Osteocyte (in vitro differentiated cells): ENCODE measurements around the gene FAM227A. TPM values are rescaled to one million over a fixed set of nuclear protein-coding genes. Genes with fewer than 3 reads are reported as not detected.
"Not testable (repeated sequence)": the region's sequence is repeated elsewhere in the genome, so short reads cannot be mapped to it uniquely, and the experiment has no call there.

Experiments
- DNase-seq: peaks from one replicate; pipeline ENCODE4 v3.0.0; 2021; ENCODE audit warnings: mixed read lengths; ENCODE audit not compliant: unreplicated experiment; ENCODE audit errors: extremely low spot score
- H3K27ac Mint-ChIP-seq: one replicate; pipeline ENCODE4 v1.8.0; 2021; ENCODE audit warnings: mild to moderate bottlenecking, mixed read lengths; ENCODE audit not compliant: unreplicated experiment
- H3K27me3 Mint-ChIP-seq: one replicate; pipeline ENCODE4 v1.8.0; 2021; ENCODE audit warnings: mixed read lengths; ENCODE audit not compliant: unreplicated experiment
- H3K36me3 Mint-ChIP-seq: one replicate; pipeline ENCODE4 v1.8.0; 2021; ENCODE audit warnings: mixed read lengths; ENCODE audit not compliant: unreplicated experiment
- H3K4me1 Mint-ChIP-seq: one replicate; pipeline ENCODE4 v1.8.0; 2021; ENCODE audit warnings: mixed read lengths; ENCODE audit not compliant: unreplicated experiment
- H3K4me3 Mint-ChIP-seq: one replicate; pipeline ENCODE4 v1.8.0; 2021; ENCODE audit warnings: mild to moderate bottlenecking, moderate library complexity, mixed read lengths; ENCODE audit not compliant: unreplicated experiment
- H3K9me3 Mint-ChIP-seq: one replicate; pipeline ENCODE4 v1.8.0; 2021; ENCODE audit warnings: mixed read lengths; ENCODE audit not compliant: unreplicated experiment
- total RNA-seq: library from RNA; stranded (reverse); gene quantifications from 2 replicates; pipeline ENCODE4 v1.2.1, GENCODE V29; 2021
- TF ChIP-seq, protein P1 (sequence below): fragments of 200-600 bp; sonication (generic); IDR thresholded peaks from 2 replicates; pipeline ENCODE4 v1.5.0; 2021; ENCODE audit warnings: antibody characterized with exemption, mild to moderate bottlenecking, moderate library complexity

Gene FAM227A
- total RNA-seq, 1 donor from 2014 or later: 2.7 TPM

- no peak overlapping the region for H3K4me3 Mint-ChIP-seq
- no peak for DNase-seq
- TF ChIP-seq, protein P1, sequence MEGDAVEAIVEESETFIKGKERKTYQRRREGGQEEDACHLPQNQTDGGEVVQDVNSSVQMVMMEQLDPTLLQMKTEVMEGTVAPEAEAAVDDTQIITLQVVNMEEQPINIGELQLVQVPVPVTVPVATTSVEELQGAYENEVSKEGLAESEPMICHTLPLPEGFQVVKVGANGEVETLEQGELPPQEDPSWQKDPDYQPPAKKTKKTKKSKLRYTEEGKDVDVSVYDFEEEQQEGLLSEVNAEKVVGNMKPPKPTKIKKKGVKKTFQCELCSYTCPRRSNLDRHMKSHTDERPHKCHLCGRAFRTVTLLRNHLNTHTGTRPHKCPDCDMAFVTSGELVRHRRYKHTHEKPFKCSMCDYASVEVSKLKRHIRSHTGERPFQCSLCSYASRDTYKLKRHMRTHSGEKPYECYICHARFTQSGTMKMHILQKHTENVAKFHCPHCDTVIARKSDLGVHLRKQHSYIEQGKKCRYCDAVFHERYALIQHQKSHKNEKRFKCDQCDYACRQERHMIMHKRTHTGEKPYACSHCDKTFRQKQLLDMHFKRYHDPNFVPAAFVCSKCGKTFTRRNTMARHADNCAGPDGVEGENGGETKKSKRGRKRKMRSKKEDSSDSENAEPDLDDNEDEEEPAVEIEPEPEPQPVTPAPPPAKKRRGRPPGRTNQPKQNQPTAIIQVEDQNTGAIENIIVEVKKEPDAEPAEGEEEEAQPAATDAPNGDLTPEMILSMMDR: no peak
- no peaks in the 10 kb centered on the region for H3K27me3 Mint-ChIP-seq
- no peak overlapping the region for H3K27ac Mint-ChIP-seq
- H3K9me3 Mint-ChIP-seq: no peaks in the 10 kb centered on the region
- H3K4me1 Mint-ChIP-seq: peaks cover 11% of the 10 kb centered on the region
- H3K36me3 Mint-ChIP-seq: no peaks in the 10 kb centered on the region
These were observed 47.0 kb downstream of the FAM227A start for GRCh38 chr22:38608992-38609750.

DNA sequence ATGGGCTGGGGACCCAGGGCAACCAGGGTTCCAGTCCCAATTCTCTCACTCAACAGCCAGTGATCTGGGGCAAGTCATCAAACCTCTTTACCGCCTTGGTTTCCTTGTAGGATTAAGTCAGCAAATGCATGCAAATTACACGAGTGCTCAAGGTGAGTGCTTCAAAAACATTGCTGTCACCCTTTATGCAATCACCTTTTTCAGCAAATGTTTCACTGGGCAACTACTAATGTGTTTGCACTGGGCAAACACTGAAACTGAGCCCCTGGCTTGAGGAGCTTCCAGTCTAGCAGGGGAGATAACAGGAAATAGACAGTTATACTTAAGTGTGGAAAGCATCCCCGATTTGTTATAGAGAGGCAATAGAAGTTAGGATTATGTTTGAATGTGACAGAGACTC, 48.5 kb downstream of the FAM227A start:
- no peak for DNase-seq
- H3K27me3 Mint-ChIP-seq: no peaks in the 10 kb centered on the region
- no peaks in the 10 kb centered on the region for H3K36me3 Mint-ChIP-seq
- H3K9me3 Mint-ChIP-seq: no peaks in the 10 kb centered on the region
- H3K27ac Mint-ChIP-seq: no peak overlapping the region
- H3K4me3 Mint-ChIP-seq: no peak overlapping the region
- peaks cover 11% of the 10 kb centered on the region for H3K4me1 Mint-ChIP-seq
- TF ChIP-seq, protein P1: no peak

GRCh38 chr22:38602166-38602565, 54.0 kb downstream of the FAM227A start:
- Mint-ChIP-seq H3K36me3 (peaks cover 10% of the 10 kb centered on the region), H3K27me3 (no peaks in the 10 kb centered on the region)

DNA sequence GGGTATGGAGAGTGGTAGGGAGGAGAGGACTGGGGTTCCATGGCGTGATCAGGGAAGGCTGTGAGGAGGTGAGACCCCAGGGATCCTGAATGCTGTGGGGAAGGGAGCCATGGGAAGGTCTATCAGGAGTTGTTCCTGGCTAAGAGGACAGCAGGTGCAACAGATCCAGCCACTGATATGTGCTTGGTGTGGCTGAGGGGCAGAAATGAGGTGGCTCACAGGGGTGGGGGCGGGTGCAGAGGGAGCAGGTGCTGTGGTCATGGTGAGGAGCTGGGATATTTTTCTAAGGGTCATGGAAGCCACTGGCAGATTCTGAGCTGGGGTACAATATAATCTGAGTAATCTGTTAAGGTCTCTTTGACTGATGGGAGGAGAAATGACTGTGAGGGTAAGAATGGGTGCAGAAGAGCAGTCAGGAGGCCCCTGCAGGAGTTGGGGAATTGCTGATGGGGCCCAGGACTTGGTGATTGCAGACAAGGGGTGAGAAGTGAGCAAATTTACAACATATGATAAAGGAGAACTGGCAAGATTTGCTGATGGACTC, 54.9 kb downstream of the FAM227A start:
- Mint-ChIP-seq H3K4me1 (peaks cover 6% of the 10 kb centered on the region), H3K27me3 (no peaks in the 10 kb centered on the region), H3K36me3 (peaks cover 11% of the 10 kb centered on the region), H3K27ac (no peak overlapping the region), H3K9me3 (no peaks in the 10 kb centered on the region), H3K4me3 (no peak overlapping the region)
- TF ChIP-seq, protein P1: no peak
- no peak for DNase-seq

More at GRCh38 chr22:38602166-38602565, 54.0 kb downstream of the FAM227A start:
- TF ChIP-seq, protein P1: no peak
- Mint-ChIP-seq H3K4me3 (no peak overlapping the region), H3K9me3 (no peaks in the 10 kb centered on the region), H3K4me1 (peaks cover 11% of the 10 kb centered on the region), H3K27ac (no peak overlapping the region)
- DNase-seq: no peak

- Mint-ChIP-seq H3K4me3 (no peak overlapping the region), H3K27me3 (no peaks in the 10 kb centered on the region), H3K9me3 (no peaks in the 10 kb centered on the region), H3K36me3 (peaks cover 11% of the 10 kb centered on the region), H3K4me1 (no peaks in the 10 kb centered on the region), H3K27ac (no peak overlapping the region)
- TF ChIP-seq, protein P1: no peak
- no peak for DNase-seq
These were observed 56.7 kb downstream of the FAM227A start for GRCh38 chr22:38599466-38599865.

DNA sequence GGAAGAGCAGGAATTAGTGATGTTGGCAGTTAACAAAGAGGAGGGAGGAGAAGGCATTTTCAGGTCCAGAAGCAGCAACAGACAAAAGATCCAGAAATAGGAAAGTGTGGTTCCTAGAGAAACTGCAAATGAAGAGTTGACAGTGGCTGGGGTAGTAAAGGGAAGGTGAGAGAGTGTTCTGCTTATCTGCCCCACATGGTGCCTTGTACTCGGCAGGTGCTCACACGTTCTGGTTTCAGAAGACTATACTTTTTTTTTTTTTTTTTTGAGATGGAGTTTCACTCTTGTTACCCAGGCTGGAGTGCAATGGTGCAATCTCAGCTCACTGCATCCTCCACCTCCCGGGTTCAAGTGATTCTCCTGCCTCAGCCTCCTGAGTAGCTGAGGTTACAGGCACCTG, 73.3 kb downstream of the FAM227A start:
- H3K27ac Mint-ChIP-seq, H3K4me3 Mint-ChIP-seq, H3K4me1 Mint-ChIP-seq, H3K27me3 Mint-ChIP-seq, DNase-seq: not testable (repeated sequence)
- Mint-ChIP-seq H3K36me3 (peaks cover 25% of the 10 kb centered on the region), H3K9me3 (peaks cover 12% of the 10 kb centered on the region)
